G401 (cell line): ENCODE results near the gene LAMC1. TPM values are rescaled to one million over a fixed set of nuclear protein-coding genes. Genes with fewer than 3 reads are reported as not detected.

Source experiments
- total RNA-seq: library from RNA; depleted of rRNA; stranded (reverse); fragments of >200 nt; shearing (Covaris generic); gene quantifications from 2 replicates; pipeline ENCODE4 v1.2.3, GENCODE V29; 2014; rRNA removed

LAMC1 gene
- total RNA-seq, 1 experiment from 2014 or later: 68.9 TPM

Other genes starting within 250 kb of the LAMC1 start
- gene NPL, start 233.6 kb upstream of the LAMC1 start, total RNA-seq: not detected in 2 replicates
- 237 and 290 TPM in 2 replicates for gene DHX9, start 184.1 kb upstream of the LAMC1 start, total RNA-seq
- gene SHCBP1L, start 70.3 kb upstream of the LAMC1 start, total RNA-seq: not detected in 2 replicates
- 0.61 and 0.68 TPM in 2 replicates for gene LAMC2, start 162.8 kb downstream of the LAMC1 start, total RNA-seq